Measurements from ENCODE around the gene TGFBR3L.

TGFBR3L gene

GRCh38 chr19:7904074-7905020 lies 10.3 kb upstream of the TGFBR3L start:
- peak in 1 of 2 experiments; percentile 17 for DNase-seq

DNA sequence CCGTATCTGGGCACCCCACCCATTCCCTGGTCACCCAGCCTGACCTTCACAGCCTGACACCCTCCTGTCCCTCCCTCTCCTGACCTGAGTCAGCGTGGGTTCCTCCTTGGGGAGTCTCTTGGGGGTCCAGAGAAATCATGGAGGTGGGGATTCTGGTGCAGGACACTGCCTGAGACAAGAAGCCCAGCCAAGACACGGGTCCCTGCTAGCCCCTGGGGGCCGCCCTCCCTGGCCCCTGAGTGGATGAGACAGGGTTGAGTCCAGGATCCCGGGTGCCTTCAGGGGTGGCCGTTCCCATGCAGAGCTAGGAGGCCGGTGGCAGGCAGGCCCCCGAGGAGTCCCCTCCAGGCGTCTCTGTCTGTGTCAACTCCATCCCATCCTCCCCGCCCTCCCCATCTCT lies 9.4 kb upstream of the TGFBR3L start:
- DNase-seq, result no peak

DNA sequence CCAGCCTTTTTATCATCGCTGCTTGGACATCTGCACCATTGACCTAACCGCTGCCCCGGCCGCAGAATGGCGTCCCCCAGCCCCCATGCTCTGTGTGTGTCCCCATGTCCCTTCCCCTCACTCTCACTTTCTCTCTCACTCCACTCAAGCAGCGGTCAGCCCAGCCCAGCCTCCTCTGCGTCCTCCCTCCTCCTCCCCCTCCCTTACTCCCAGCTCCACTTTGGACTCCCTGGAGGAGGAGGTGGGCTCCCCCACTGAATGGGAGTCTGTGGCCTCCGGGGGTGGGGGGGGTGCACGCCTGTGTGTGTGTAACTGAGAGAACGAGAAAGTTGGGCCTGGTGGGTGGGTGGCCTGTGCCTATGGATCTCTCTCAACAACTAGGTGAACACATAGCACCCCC lies 8.8 kb upstream of the TGFBR3L start:
- DNase-seq, result no peak

- DNase-seq, result no peak
Observed at GRCh38 chr19:7907122-7907521, 7.5 kb upstream of the TGFBR3L start.

- DNase-seq, result no peak
Observed at GRCh38 chr19:7907544-7907943, 7.1 kb upstream of the TGFBR3L start.

DNA sequence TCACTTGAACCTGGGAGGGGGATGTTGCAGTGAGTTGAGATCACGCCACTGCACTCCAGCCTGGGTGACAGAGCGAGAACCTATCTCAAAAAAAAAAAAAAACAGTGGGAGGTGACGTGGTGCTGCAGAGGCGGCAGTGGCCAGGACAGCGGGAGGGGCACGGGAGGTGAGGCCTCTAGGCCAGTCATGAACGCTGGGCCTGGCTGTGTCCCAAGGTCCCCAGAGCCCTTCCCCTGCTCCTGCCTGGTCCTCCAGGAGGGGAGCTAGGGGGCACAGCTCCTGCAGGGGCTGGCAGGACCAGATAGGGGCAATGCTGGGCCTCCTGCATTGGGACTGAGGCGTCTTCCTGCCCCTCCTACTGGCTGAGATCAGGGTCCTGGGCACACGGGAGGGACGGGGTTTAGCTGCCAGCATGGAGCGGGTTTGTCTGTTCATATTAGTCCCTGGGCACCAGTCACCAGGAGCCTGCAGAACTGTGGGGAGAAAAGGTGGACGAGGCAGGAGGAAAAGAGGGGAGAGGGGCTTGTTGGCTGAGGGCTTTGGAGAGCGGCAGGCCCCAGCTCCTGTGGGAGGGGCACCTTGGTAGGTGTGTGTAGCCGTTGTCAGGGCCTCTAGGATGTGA lies 6.4 kb upstream of the TGFBR3L start:
- DNase-seq, result no peak

DNA sequence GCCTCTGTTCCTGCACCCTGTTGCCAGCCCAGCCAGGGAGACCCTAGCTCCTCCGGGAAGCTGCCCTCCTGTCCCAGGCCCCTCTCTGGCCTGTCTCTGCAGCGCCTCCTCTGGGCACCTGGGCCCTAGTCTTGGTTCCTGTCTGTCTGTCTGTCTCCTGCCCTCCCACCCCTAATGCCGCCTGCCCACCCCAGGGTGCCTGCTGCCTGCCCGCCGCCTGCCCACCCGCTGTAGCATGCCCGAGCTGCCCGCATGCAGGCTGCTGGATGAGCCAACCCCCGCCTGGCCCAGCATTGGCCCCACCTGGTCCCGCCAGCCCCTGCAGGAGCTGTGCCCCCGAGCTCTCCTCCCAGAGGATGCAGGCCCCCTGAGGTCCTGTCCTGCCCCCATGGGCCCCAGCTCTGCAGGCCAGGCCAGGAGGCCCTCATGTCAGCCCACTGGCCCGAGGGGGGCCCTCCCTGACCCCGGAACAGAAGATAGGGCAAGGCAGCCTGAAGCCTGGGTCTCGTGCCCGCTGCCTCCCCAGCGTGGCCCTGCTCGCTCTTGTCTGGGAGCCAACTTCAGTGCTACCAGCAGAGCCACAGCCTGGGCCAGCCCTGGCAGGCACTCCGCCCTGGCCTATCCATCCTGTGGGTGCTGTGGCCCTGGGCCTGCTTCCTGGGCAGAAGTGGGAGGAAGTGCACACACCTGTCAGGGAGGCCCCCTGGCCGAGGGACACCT lies 5.7 kb upstream of the TGFBR3L start:
- no peak for DNase-seq

GRCh38 chr19:7909471-7910067 lies 5.1 kb upstream of the TGFBR3L start:
- DNase-seq, result no peak

- DNase-seq, result no peak
Observed at GRCh38 chr19:7910321-7911161, 4.1 kb upstream of the TGFBR3L start.

GRCh38 chr19:7911508-7912143 lies 3.0 kb upstream of the TGFBR3L start:
- no peak for DNase-seq

DNA sequence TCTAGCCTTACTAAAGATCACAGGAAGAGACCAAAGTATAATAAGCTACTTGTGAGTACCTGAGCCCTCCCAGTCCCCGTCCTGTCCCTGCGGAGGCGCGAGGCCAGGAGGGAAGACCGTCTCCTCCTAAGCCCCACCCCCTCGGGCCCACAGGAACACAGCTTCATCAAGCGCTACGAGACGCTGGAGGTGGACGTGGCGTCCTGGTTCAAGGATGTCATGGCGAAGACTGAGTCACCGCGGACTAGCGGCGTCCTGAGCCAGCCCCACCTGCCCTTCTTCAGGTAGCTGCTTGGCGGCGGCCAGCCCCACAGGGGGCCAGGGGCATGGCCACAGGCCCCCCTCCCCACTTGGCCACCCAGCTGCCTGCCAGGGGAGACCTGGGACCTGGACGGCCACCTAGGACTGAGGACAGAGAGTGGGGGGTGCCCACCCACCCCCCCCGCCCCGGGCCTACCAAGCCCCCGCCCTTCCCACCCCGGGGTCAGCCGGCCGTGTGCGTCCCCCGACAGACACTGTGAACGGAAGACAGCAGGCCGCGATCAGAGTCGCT lies 2.4 kb upstream of the TGFBR3L start:
- DNase-seq, result no peak

DNA sequence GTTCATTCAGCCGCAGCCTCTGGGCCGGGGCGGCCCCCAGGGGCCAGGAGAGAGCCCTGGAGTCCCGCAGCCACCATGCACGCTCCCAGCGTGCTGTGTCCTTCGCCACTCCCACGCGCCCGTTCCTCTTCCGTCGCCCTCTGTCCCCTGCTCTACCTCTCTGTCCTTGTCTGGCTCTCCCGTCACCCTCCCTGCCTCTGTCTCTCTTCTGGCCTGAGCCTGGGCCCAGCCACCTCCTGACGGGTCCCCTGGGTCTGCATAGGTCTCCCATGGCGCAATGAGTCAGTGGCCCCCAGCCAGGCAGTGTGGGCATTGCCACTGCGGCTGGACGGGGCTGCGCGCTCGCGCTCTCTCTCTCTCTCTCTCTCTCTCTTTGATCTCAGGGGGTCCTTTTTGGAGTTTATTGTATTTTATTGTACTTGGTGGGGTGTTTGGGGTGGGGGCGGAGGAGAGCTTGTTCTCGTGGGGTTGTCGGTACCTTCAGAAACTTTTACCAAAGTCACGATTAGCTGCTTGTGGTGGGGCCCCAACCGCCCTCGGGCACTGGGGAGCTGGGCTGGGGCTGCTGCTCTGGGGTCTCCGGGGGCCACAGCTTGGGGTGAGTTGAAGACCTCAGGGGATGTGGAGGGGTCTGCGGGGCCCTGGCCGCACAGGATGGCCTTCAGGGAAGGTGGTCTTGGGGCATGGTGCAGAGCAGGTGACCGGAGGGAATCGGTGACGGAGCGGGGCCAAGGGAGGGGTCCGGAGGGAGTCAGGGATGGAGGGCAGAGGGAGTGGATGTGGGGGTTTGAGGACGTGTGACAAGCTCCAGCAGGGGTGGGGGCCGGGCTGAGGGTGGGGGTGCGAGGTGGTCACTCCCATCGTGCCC lies 1.7 kb upstream of the TGFBR3L start:
- DNase-seq, result no peak

DNA sequence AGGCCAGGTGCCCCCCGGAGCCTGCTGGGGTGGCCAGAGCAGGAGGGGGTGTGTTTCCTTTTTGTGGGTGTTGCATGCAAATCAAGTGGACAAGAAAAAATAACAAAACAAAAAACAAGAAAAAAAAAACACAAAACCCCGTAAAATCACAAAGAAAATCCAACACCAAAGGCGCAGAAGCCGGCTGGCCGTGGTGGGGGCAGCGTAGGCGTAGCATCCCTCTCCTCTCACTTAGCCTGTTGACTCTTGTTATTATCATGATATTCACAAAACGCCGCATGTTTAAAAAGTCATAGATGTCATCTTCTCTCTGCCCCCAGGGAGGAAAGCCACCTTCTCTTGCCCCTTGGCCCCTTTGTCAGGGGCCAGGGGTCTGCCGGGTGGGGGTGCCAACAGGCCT lies 978 bp upstream of the TGFBR3L start:
- DNase-seq, result no peak

GRCh38 chr19:7914099-7914498 lies 531 bp upstream of the TGFBR3L start:
- no peak for DNase-seq

DNA sequence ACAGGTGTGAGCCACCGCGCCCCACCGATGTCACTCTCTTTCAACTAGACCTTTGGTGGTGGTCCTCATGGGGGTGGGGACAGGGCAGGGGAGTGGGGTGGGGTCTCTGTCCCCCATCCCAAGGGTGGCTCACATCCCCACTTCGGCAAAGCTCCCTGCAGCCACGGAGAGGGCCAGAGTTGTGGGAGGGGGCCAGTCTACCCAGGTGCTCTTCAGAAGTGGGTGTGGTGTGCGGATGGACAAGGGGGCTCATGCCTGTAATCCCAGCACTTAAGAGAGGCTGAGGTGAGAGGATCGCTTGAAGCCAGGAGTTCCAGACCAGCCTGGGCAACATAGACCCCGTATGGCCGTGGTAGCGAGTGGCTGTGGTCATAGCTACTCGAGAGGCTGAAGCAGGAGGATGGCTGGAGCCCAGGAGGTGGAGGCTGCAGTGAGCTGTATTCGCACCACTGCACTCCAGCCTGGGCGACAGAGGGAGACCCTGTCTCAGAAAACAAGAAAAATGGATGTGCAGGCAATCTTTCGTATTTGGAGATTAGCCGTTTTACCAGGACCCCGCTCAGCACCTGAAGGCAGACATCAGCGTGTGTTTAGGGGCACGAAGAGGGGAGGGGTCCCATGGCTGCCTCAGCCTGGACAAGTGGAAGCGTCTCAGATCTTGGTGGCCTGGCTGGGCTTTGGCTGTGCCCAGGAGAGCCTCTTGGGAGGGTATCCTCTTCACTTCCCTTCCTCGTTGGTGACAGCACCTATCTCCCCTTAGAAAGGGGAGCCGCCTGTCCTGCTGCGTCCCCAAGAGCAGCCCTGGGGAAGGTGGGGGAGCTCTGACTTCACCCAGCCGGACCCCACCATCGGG lies 846 bp downstream of the TGFBR3L start:
- DNase-seq, result no peak

- DNase-seq, result no peak
Observed at GRCh38 chr19:7916103-7916954, 1.7 kb downstream of the TGFBR3L start.

DNA sequence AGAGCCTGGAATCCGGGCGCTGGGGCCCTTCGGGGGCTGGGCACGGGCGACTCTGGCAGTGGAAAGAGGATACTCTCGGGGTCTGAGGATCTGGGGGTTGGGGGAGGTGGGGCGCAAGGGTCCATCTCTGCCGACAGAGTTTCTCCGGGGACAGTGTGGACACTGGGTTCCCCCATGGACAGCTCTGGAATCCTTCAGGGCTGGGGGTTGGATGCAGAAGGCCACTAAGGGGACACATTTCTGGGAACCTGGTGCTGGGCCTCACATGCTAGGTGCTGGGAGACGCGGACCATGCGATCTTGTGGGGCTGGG lies 2.3 kb downstream of the TGFBR3L start:
- no peak for DNase-seq

DNA sequence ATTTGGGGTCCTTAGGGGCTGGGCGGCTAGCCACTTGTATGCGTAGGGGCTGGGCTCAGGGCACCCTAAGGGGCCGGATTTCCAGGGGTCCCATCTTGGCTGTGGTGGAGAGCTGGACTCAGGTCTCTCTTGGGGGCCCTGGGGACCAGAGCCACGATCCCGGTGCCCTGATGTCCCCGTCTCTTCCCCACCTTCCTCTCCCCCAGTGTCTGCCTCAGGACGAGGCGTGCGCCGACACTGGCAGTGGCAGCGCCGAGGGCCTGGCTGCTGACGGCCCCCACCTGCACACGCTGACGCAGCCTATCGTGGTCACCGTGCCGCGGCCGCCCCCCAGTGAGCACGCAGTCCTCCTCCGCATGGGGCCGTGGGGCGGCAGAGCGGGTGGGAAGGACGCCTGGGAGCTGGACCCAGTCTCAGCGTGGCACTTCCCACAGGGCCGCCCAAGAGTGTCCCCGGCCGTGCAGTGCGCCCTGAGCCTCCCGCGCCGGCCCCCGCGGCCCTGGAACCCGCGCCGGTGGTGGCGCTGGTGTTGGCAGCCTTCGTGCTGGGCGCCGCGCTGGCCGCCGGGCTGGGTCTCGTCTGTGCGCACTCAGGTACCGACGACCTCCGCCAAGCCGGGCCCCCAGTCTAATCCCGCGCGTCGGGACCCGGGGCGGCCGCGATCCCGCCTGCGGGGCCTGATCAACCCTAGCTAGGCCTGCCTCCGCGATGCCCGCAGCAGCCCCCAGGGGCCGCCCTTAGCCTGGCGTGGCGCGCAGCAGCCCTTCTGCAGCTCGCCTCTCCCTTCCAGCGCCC lies 2.8 kb downstream of the TGFBR3L start:
- DNase-seq, result peak; percentile 48 to 62

Data from Kasumi-1 (cell line).